ENCODE results near the gene CLEC18A.

GRCh38 chr16:69942099-69942491, 9.0 kb upstream of the CLEC18A start:
- TF ChIP-seq POLR2A (IDR thresholded peaks at IDR 0.05) (no peak), CTCF (IDR thresholded peaks at IDR 0.05) (no peak), EP300 (IDR thresholded peaks at IDR 0.05) (no peak), POLR2AphosphoS5 (IDR thresholded peaks at IDR 0.05) (no peak)

All from sigmoid colon (tissue), 4 donors.